HG03066 (cell line): ENCODE results near the gene NRXN3.
"Not testable (repeated sequence)": the region's sequence is repeated elsewhere in the genome, so short reads cannot be mapped to it uniquely, and the experiment has no call there.

Experiments used
- ATAC-seq: cut with Tn5 transposase; IDR thresholded peaks from one replicate; pipeline ENCODE4 v1.9.1; 2021; ENCODE audit warnings: low read depth; ENCODE audit not compliant: unreplicated experiment

Gene NRXN3

GRCh38 chr14:79724934-79725717 lies 1555.0 kb downstream of the NRXN3 start:
- no peak for ATAC-seq

GRCh38 chr14:79727900-79728299 lies 1557.7 kb downstream of the NRXN3 start:
- ATAC-seq, result no peak

GRCh38 chr14:79728331-79728730 lies 1558.2 kb downstream of the NRXN3 start:
- no peak for ATAC-seq

- ATAC-seq, result no peak
These were observed 1559.6 kb downstream of the NRXN3 start for GRCh38 chr14:79729731-79730130.

- no peak for ATAC-seq
These were observed 1560.0 kb downstream of the NRXN3 start for GRCh38 chr14:79730196-79730595.

DNA sequence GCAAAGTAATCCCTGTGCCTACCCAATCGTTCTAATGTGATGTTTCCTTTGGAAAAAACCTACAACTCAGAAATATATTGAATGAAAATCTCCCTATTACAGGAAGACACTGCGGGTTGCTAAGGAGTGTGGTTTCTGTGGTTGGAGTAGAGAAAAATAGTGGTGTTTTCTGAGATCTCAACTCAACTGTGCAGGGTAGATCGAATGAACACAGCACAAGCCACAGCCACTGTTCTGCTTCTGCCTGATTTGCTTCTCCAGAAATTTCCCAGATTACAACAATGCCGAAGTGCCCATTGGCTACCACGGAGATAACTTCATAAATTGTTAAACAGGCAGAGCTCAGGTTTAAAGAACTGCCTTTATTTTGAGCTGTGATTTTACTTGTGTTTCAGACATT lies 1560.8 kb downstream of the NRXN3 start:
- ATAC-seq, result no peak

DNA sequence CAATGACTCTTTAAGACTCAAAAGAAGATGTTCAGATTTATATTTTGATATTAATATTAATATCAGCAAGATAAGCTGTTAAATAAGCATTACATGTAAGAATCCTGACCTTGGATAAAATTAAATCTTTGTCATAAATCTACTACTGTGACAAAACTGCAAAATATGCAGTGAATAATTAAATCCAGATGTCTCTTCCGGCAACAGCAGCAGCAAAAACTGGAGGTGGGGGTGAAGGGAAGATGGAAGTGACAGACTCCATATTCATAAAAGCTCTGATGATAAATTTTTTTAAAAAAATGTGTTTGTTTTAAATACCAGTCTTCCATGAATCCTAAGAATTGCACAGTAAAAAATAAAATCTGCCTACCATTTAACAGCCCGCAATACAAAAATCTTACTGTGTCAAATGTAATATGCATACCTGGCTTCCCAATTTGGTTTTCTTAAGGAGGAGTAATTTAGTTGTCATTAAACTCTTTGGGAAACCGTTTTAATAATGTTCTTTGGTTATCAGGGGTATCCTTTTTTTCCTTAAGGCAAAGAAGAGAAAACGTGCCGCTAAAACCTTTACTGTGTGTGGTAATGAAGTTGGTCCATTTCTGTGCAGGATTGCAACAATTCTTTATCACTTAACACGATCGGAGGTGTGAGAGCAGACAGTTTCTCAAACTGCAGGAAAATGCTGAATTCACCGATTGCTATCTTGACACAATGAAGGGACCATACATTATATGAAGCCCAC lies 1562.9 kb downstream of the NRXN3 start:
- ATAC-seq, result no peak

- ATAC-seq, result no peak
These were observed 1564.0 kb downstream of the NRXN3 start for GRCh38 chr14:79734151-79734550.

GRCh38 chr14:79734656-79735055 lies 1564.5 kb downstream of the NRXN3 start:
- no peak for ATAC-seq

DNA sequence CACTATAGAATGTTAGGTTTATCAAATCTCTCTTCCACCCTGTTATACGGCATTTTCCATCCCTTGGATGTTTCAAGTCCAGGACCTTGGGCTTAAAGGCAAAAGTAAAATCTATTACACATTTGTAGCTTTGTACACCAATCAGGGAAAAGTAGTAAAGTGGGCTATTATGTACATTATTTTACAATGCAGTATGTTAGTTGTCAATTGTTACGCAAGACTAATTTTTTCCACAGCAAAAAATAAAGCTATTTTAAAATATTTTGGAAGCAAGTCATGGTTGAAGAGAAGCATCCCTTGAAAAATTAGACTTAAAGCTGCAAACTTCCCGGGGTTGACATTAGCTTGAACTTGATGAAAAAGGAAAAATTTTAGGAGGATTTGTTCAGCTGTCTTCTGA lies 1564.9 kb downstream of the NRXN3 start:
- no peak for ATAC-seq

DNA sequence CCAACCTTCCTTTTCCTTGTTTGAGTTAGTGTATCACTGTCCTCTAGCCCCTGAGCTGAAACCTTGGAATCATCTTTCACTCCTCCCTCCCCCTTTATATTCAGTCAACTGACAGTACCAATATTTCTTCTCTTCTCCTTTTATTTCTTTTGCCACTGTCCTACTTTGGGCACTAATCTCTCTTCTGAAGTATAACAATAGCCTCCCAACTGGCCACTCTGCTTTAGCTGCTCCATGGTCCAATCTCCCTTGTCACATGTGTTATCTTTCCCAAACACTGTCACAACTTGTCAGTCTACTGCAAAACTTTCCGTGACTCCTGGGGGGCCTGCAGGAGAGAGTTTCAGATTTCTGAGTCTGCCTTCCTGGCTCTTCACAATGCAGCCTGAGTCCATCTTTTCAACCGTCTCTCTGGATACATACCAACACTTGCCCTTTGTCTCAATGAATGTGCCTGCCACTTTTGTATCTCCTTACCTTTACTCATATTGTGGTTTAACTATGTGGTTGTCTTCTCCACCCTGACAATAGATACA lies 1570.0 kb downstream of the NRXN3 start:
- no peak for ATAC-seq

DNA sequence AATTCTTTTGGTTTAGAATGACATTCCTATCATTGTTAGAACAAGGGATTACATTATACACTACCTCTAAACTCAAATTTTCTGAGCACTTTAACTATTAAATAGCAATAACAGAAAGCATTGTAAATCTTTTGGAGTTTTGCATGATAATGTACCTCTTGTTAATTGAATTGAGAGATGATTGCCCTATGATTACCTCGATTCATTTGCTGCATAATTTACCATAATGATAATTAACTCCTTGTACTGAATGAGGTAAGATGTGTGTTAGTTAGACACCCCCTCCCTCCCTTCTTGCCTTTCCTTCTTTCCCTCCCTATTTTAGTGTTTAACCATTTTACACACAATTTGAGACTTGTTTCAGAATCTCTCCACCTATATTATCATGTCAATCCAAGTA lies 1572.0 kb downstream of the NRXN3 start:
- ATAC-seq, result no peak

DNA sequence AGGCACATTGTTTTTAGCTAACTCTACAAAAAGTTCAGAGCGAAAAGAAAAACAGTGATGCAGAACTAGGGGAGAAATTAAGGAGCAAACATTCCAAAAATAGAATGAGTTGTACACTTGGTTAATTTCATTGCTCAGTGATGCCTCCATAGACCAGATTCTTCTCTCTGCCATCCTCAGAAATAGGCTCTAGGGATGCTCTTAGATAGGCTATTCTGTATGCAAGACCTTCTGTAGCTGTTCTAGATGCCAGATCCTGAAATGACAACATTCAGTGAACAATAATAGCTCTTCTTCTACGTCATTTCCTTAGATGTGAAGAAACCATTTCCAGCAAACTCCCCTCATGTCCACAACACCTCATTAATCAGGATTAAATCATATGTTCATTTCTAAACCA lies 1574.9 kb downstream of the NRXN3 start:
- no peak for ATAC-seq

DNA sequence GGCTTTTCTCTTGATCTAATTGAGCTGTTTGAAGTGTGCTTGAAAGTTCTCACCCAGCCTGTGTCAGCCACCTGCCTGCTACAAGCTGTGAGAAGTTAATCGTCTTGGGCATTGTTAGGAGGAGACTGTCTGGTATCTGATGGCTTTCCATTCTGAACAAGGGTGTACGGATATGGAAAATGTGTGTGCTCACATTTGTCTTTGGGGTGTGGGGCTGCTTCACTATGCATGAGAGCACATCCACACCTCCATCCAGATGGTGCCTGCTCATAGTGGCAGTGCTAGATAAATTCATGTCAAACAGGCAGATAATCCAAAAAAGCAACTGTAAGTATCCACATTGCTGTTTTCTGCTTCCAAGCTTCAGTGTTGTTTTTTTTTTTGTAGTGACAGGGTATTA lies 1578.9 kb downstream of the NRXN3 start:
- ATAC-seq, result no peak

GRCh38 chr14:79758985-79759384 lies 1588.8 kb downstream of the NRXN3 start:
- no peak for ATAC-seq

DNA sequence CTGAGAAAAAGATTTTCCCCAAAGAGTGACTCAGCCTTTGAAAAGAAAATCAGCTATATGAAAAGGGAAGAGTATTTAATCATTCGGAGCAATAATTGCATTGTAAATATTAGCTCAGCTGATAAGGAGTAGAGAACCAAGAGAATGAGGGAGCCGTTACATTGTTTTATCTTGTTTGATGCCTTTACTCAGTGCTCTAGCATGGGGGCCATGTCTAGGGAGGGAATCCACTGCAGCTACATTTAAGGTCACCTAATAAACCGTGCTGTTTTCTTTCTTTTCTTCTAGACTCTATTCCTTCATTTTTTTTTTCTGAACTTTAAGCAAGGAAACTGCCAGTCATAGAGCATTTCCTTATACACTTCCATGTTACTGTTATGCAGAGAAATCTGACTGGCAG lies 1594.2 kb downstream of the NRXN3 start:
- ATAC-seq, result no peak

- ATAC-seq, result no peak
These were observed 1596.3 kb downstream of the NRXN3 start for GRCh38 chr14:79766511-79766910.

GRCh38 chr14:79767251-79767650 lies 1597.1 kb downstream of the NRXN3 start:
- no peak for ATAC-seq

- not testable (repeated sequence) for ATAC-seq
These were observed 1597.5 kb downstream of the NRXN3 start for GRCh38 chr14:79767721-79768120.

DNA sequence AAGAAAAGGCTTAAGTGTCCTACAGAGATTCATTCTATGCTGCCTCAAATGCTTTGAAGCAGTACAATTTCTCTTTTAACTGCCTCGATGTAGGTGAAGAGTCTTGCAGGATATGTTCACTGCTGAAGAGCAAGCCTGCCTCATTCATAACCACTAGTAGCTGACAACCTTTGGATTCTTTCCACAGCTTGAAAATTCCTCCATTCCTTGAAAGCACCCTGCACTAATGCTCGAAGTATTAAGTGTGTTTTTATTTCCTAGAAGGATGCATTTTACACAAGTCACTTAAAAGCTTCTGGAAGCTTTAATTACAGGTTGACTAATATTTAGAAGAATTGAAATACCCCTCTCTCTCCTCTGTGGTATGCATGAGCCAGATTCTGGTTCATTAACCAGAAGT lies 1611.7 kb downstream of the NRXN3 start:
- no peak for ATAC-seq

DNA sequence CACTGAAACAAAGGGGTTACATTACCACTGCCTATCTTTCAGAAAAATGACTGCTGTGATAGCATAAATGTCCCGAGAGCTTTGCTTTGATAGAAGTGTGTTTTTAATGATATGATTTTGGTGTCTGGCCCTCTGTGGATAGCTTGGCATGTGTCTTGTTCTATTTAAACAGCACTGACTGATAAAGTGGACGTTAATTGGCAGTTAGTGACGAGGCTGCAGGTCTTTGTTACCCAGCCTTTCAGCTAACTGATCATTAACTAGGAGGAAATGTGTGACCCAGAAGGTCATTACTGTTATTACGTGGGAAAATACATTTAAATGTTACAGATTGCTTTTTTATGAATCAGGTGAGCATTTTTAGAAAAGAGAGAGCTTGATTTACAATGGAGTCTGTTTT lies 1612.9 kb downstream of the NRXN3 start:
- ATAC-seq, result no peak

- ATAC-seq, result no peak
These were observed 1616.3 kb downstream of the NRXN3 start for GRCh38 chr14:79786522-79786921.
